ENCODE data around the gene SAA1.
A peak's percentile ranks its signal among the peaks of the same experiment; 100 is the strongest.

The SAA1 gene

GRCh38 chr11:18312663-18313420 lies 46.8 kb downstream of the SAA1 start:
- no peaks in the 10 kb centered on the region for H3K27me3 ChIP-seq (replicated peaks; ENCODE audit: control insufficient read depth, insufficient read depth, low read length)
- peak overlapping the region; percentile 78 for H3K9ac ChIP-seq (ENCODE audit: low read length)
- DNase-seq (ENCODE audit: low read depth): peak; percentile 80
- H3K36me3 ChIP-seq (ENCODE audit: control insufficient read depth, insufficient read depth, low read length, severe bottlenecking): peaks cover 34% of the 10 kb centered on the region
- H3K4me3 ChIP-seq (ENCODE audit: low read length): peak overlapping the region; percentile 60
- no peaks in the 10 kb centered on the region for H3K9me3 ChIP-seq (ENCODE audit: control insufficient read depth, low read length)
- H3K4me1 ChIP-seq (ENCODE audit: control insufficient read depth, insufficient read depth, low read length): peaks cover 42% of the 10 kb centered on the region

- DNase-seq (ENCODE audit: low read depth): no peak
- Histone ChIP-seq H3K36me3 (ENCODE audit: control insufficient read depth, insufficient read depth, low read length, severe bottlenecking) (peaks cover 21% of the 10 kb centered on the region), H3K27me3 (replicated peaks; ENCODE audit: control insufficient read depth, insufficient read depth, low read length) (no peaks in the 10 kb centered on the region), H3K9ac (ENCODE audit: low read length) (no peak overlapping the region), H3K9me3 (ENCODE audit: control insufficient read depth, low read length) (no peaks in the 10 kb centered on the region), H3K4me3 (ENCODE audit: low read length) (no peak overlapping the region), H3K4me1 (ENCODE audit: control insufficient read depth, insufficient read depth, low read length) (peaks cover 47% of the 10 kb centered on the region)
Measured at GRCh38 chr11:18313965-18314763, 48.1 kb downstream of the SAA1 start.

GRCh38 chr11:18314784-18315523 lies 48.9 kb downstream of the SAA1 start:
- Histone ChIP-seq H3K9ac (ENCODE audit: low read length) (no peak overlapping the region), H3K9me3 (ENCODE audit: control insufficient read depth, low read length) (no peaks in the 10 kb centered on the region), H3K36me3 (ENCODE audit: control insufficient read depth, insufficient read depth, low read length, severe bottlenecking) (peaks cover 13% of the 10 kb centered on the region), H3K27me3 (replicated peaks; ENCODE audit: control insufficient read depth, insufficient read depth, low read length) (no peaks in the 10 kb centered on the region), H3K4me3 (ENCODE audit: low read length) (no peak overlapping the region), H3K4me1 (ENCODE audit: control insufficient read depth, insufficient read depth, low read length) (peaks cover 55% of the 10 kb centered on the region)
- no peak for DNase-seq (ENCODE audit: low read depth)

- H3K4me3 ChIP-seq (ENCODE audit: low read length): no peak overlapping the region
- DNase-seq (ENCODE audit: low read depth): no peak
Measured at GRCh38 chr11:18315893-18316292, 49.8 kb downstream of the SAA1 start.

GRCh38 chr11:18317551-18317950 lies 51.5 kb downstream of the SAA1 start:
- no peak overlapping the region for H3K9ac ChIP-seq (ENCODE audit: low read length)
- H3K36me3 ChIP-seq (ENCODE audit: control insufficient read depth, insufficient read depth, low read length, severe bottlenecking): no peaks in the 10 kb centered on the region
- peaks cover 52% of the 10 kb centered on the region for H3K4me1 ChIP-seq (ENCODE audit: control insufficient read depth, insufficient read depth, low read length)
- no peaks in the 10 kb centered on the region for H3K27me3 ChIP-seq (replicated peaks; ENCODE audit: control insufficient read depth, insufficient read depth, low read length)
- DNase-seq (ENCODE audit: low read depth): no peak
- H3K9me3 ChIP-seq (ENCODE audit: control insufficient read depth, low read length): no peaks in the 10 kb centered on the region
- no peak overlapping the region for H3K4me3 ChIP-seq (ENCODE audit: low read length)

More at GRCh38 chr11:18315893-18316292, 49.8 kb downstream of the SAA1 start:
- H3K36me3 ChIP-seq (ENCODE audit: control insufficient read depth, insufficient read depth, low read length, severe bottlenecking): peaks cover 4% of the 10 kb centered on the region
- no peaks in the 10 kb centered on the region for H3K27me3 ChIP-seq (replicated peaks; ENCODE audit: control insufficient read depth, insufficient read depth, low read length)
- H3K9ac ChIP-seq (ENCODE audit: low read length): no peak overlapping the region
- peaks cover 62% of the 10 kb centered on the region for H3K4me1 ChIP-seq (ENCODE audit: control insufficient read depth, insufficient read depth, low read length)
- no peaks in the 10 kb centered on the region for H3K9me3 ChIP-seq (ENCODE audit: control insufficient read depth, low read length)

Data from adipocyte (in vitro differentiated cells).